Loucy (cell line): ENCODE data around the gene CNTN2.

Experiments
- H2AFZ ChIP-seq: fragments of 200-600 bp; sonication (generic); 2 replicates; pipeline ENCODE4 v1.6.0; 2016; ENCODE audit warnings: antibody characterized with exemption, mild to moderate bottlenecking, low read length, moderate library complexity
- H3F3A ChIP-seq: fragments of 200-600 bp; 2 replicates; pipeline ENCODE4 v1.6.0; 2016; ENCODE audit warnings: antibody characterized with exemption, low read depth, mild to moderate bottlenecking
- H3K27me3 ChIP-seq: fragments of 200-600 bp; sonication (generic); 2 replicates; pipeline ENCODE4 v1.6.1; 2014; ENCODE audit warnings: low read length, mild to moderate bottlenecking; ENCODE audit not compliant: insufficient read depth, poor library complexity, severe bottlenecking
- H3K36me3 ChIP-seq: fragments of 200-600 bp; sonication (generic); 2 replicates; pipeline ENCODE4 v1.6.1; 2016; ENCODE audit warnings: low read length; ENCODE audit not compliant: insufficient read depth
- H3K4me1 ChIP-seq: fragments of 200-600 bp; sonication (generic); 2 replicates; pipeline ENCODE4 v1.5.1; 2014; ENCODE audit warnings: low read length, mild to moderate bottlenecking; ENCODE audit not compliant: insufficient read depth, poor library complexity, severe bottlenecking
- H3K4me2 ChIP-seq: fragments of 200-600 bp; sonication (generic); 2 replicates; pipeline ENCODE4 v1.6.0; 2014; ENCODE audit warnings: antibody characterized with exemption, low read length, low read depth, mild to moderate bottlenecking; ENCODE audit not compliant: poor library complexity, severe bottlenecking
- H3K4me3 ChIP-seq: fragments of 200-600 bp; sonication (generic); 2 replicates; pipeline ENCODE4 v1.5.1; 2014; ENCODE audit warnings: low read length, mild to moderate bottlenecking, mixed read lengths; ENCODE audit not compliant: poor library complexity, severe bottlenecking
- H3K79me2 ChIP-seq: fragments of 200-600 bp; sonication (generic); 2 replicates; pipeline ENCODE4 v1.6.1; 2014; ENCODE audit warnings: low read length; ENCODE audit not compliant: insufficient read depth
- H3K9ac ChIP-seq: fragments of 200-600 bp; sonication (generic); 2 replicates; pipeline ENCODE4 v1.6.0; 2014; ENCODE audit warnings: mild to moderate bottlenecking, low read depth, low read length, moderate library complexity; ENCODE audit not compliant: poor library complexity, severe bottlenecking
- H3K9me2 ChIP-seq: fragments of 200-600 bp; sonication (generic); replicated peaks from 2 replicates; pipeline ENCODE4 v1.6.1; 2016; ENCODE audit warnings: low read depth, low read length, mixed read lengths
- H3K9me3 ChIP-seq: fragments of 200-600 bp; sonication (generic); 2 replicates; pipeline ENCODE4 v1.6.1; 2014; ENCODE audit warnings: mild to moderate bottlenecking, antibody characterized with exemption, low read length, low read depth; ENCODE audit not compliant: insufficient read depth
- H4K20me1 ChIP-seq: fragments of 200-600 bp; sonication (generic); 2 replicates; pipeline ENCODE4 v1.6.0; 2014; ENCODE audit warnings: antibody characterized with exemption, low read length, mild to moderate bottlenecking; ENCODE audit not compliant: insufficient read depth, poor library complexity, severe bottlenecking
- CTCF ChIP-seq: fragments of 200-600 bp; sonication (generic); conservative IDR thresholded peaks from 2 replicates; pipeline ENCODE4 v1.5.1; 2014; ENCODE audit warnings: mild to moderate bottlenecking, antibody characterized with exemption, low read length
- EZH2phosphoT487 ChIP-seq: fragments of 200-600 bp; IDR thresholded peaks from 2 replicates; pipeline ENCODE4 v1.6.1; 2018; ENCODE audit warnings: antibody characterized with exemption, mild to moderate bottlenecking, moderate library complexity, borderline replicate concordance

The CNTN2 gene

GRCh38 chr1:205069371-205070125 is 26.5 kb downstream of the CNTN2 start:
- no peak overlapping the region for H2AFZ ChIP-seq

GRCh38 chr1:205071028-205071409 is 28.0 kb downstream of the CNTN2 start:
- H3K4me3 ChIP-seq = no peak overlapping the region
- H3K9me2 ChIP-seq = no peaks in the 10 kb centered on the region
- no peaks in the 10 kb centered on the region for H3K27me3 ChIP-seq
- TF ChIP-seq EZH2phosphoT487 (no peak), CTCF (no peak)
- H3K79me2 ChIP-seq = no peaks in the 10 kb centered on the region
- H3K9ac ChIP-seq = no peak overlapping the region
- H2AFZ ChIP-seq = no peak overlapping the region
- no peaks in the 10 kb centered on the region for H4K20me1 ChIP-seq
- no peaks in the 10 kb centered on the region for H3K9me3 ChIP-seq
- H3K4me2 ChIP-seq = no peak overlapping the region
- no peaks in the 10 kb centered on the region for H3K4me1 ChIP-seq
- no peaks in the 10 kb centered on the region for H3K36me3 ChIP-seq
- H3F3A ChIP-seq = no peaks in the 10 kb centered on the region

More at GRCh38 chr1:205069371-205070125, 26.5 kb downstream of the CNTN2 start:
- Histone ChIP-seq H3K9me3 (no peaks in the 10 kb centered on the region), H3K27me3 (no peaks in the 10 kb centered on the region), H3K9me2 (no peaks in the 10 kb centered on the region), H4K20me1 (no peaks in the 10 kb centered on the region), H3K4me3 (no peak overlapping the region), H3K4me2 (no peak overlapping the region), H3K4me1 (no peaks in the 10 kb centered on the region), H3F3A (no peaks in the 10 kb centered on the region), H3K79me2 (no peaks in the 10 kb centered on the region), H3K36me3 (no peaks in the 10 kb centered on the region), H3K9ac (no peak overlapping the region)
- TF ChIP-seq EZH2phosphoT487 (no peak), CTCF (no peak)

- no peak overlapping the region for H2AFZ ChIP-seq
- H3K9ac ChIP-seq = no peak overlapping the region
- TF ChIP-seq CTCF (no peak), EZH2phosphoT487 (no peak)
- H3K4me3 ChIP-seq = no peak overlapping the region
- no peak overlapping the region for H3K4me2 ChIP-seq
- no peaks in the 10 kb centered on the region for H4K20me1 ChIP-seq
- no peaks in the 10 kb centered on the region for H3K79me2 ChIP-seq
- no peaks in the 10 kb centered on the region for H3K36me3 ChIP-seq
- no peaks in the 10 kb centered on the region for H3K9me2 ChIP-seq
- H3K4me1 ChIP-seq = no peaks in the 10 kb centered on the region
- H3K9me3 ChIP-seq = no peaks in the 10 kb centered on the region
- no peaks in the 10 kb centered on the region for H3F3A ChIP-seq
- H3K27me3 ChIP-seq = no peaks in the 10 kb centered on the region
Measured at GRCh38 chr1:205071801-205072200, 28.8 kb downstream of the CNTN2 start.
